K562 (cell line): ENCODE measurements around the gene CPNE6. TPM values are rescaled to one million over a fixed set of nuclear protein-coding genes. Genes with fewer than 3 reads are reported as not detected.
A peak's percentile ranks its signal among the peaks of the same experiment; 100 is the strongest.

ENCODE experiments used
- ATAC-seq: fragments of 200-7000 bp; cut with Tn5 transposase; 3 replicates; pipeline ENCODE4 v1.9.1; 2020; ENCODE audit warnings: moderate library complexity
- BruUV-seq: library from RNA; stranded (reverse); fragments of 400-500 nt; replicated peaks from 2 replicates; lab custom pipeline; 2021; lab: Mats Ljungman, UMichigan
- CTCF ChIA-PET: fragments of 300-600 bp; formaldehyde crosslinking; extraction: SDS; loops from one replicate; lab custom pipeline; 2021; ENCODE audit warnings: low intra/inter-chr PET ratio; lab: Yijun Ruan, JAX
- POLR2A ChIA-PET: fragments of 300-600, 350-650 bp; sonication (Branson Sonifier 250); formaldehyde crosslinking; extraction: SDS; loops from one replicate; lab custom pipeline; 2021; ENCODE audit warnings: antibody characterized with exemption, inconsistent platforms; lab: Yijun Ruan, JAX
- DNase-seq, 4 experiments: peaks; one replicate each; pipeline versions ENCODE4 v3.0.0 to v3.0.0-alpha.2; 2011 to 2018; ENCODE audit warnings: low spot score in 3 of 4, mixed read lengths in 3 of 4; ENCODE audit errors: extremely low read depth in 1 of 4
- FAIRE-seq: peaks from 2 replicates; lab custom pipeline; 2011; peaks lifted over from hg19 to GRCh38; lab: Jason Lieb, UNC
- H2AFZ ChIP-seq: 2 replicates; pipeline ENCODE4 v1.6.0; 2011; ENCODE audit warnings: low read depth, low read length, control low read depth, inconsistent platforms
- H3K27ac ChIP-seq: fragments of 200-600 bp; 3 replicates; pipeline ENCODE4 v1.8.0; 2011; ENCODE audit warnings: low read depth, mild to moderate bottlenecking, control low read depth, inconsistent platforms, low read length, moderate library complexity, mixed read lengths; ENCODE audit errors: extremely low read depth
- H3K27me3 ChIP-seq, 2 experiments: fragments of 300-600 bp in 1 of 2; 2 replicates in 1 of 2; 3 replicates in 1 of 2; pipeline versions ENCODE4 v1.6.0 to v1.8.0; 2011; ENCODE audit warnings: inconsistent platforms in 2 of 2, low read length in 2 of 2, mild to moderate bottlenecking in 1 of 2, mixed read lengths in 1 of 2, moderate library complexity in 1 of 2; ENCODE audit not compliant: control insufficient read depth in 2 of 2, insufficient read depth in 2 of 2
- H3K36me3 ChIP-seq: fragments of 300-600 bp; 3 replicates; pipeline ENCODE4 v1.8.0; 2011; ENCODE audit warnings: mild to moderate bottlenecking, low read length, inconsistent platforms; ENCODE audit not compliant: control insufficient read depth, insufficient read depth
- H3K4me1 ChIP-seq, 2 experiments: fragments of 200-600 bp in 1 of 2; replicated peaks in 1 of 2; 2 replicates in 1 of 2; 3 replicates in 1 of 2; pipeline versions ENCODE4 v1.5.1 to v1.8.0; 2011; ENCODE audit warnings: inconsistent platforms in 2 of 2, low read length in 2 of 2, mild to moderate bottlenecking in 1 of 2, mixed read lengths in 1 of 2, moderate library complexity in 1 of 2; ENCODE audit not compliant: control insufficient read depth in 2 of 2, insufficient read depth in 2 of 2
- H3K4me2 ChIP-seq: 2 replicates; pipeline ENCODE4 v1.6.1; 2011; ENCODE audit warnings: low read length, control low read depth, inconsistent platforms, mixed read lengths; ENCODE audit not compliant: insufficient read depth
- H3K4me3 ChIP-seq: fragments of 200-600 bp; sonication (generic), shearing (Covaris generic); 2 replicates; pipeline ENCODE4 v1.5.1; 2016; ENCODE audit warnings: control low read depth, inconsistent platforms
- H3K79me2 ChIP-seq: fragments of 200-600 bp; 3 replicates; pipeline ENCODE4 v1.8.0; 2011; ENCODE audit warnings: low read length, inconsistent platforms; ENCODE audit not compliant: control insufficient read depth, insufficient read depth
- H3K9ac ChIP-seq, 2 experiments: 2 replicates each; pipeline versions ENCODE4 v1.6.0 to v1.6.1; 2011; ENCODE audit warnings: low read depth in 2 of 2, low read length in 2 of 2, control low read depth in 1 of 2, inconsistent platforms in 1 of 2, mild to moderate bottlenecking in 1 of 2, mixed read lengths in 1 of 2; ENCODE audit not compliant: insufficient read depth in 1 of 2
- H3K9me1 ChIP-seq: one replicate; pipeline ENCODE4 v1.6.0; 2011; ENCODE audit warnings: inconsistent platforms, mild to moderate bottlenecking, low read length, moderate library complexity; ENCODE audit not compliant: control insufficient read depth, insufficient read depth
- H3K9me3 ChIP-seq: replicated peaks from 2 replicates; pipeline ENCODE4 v1.5.1; 2011; ENCODE audit warnings: low read depth, low read length, inconsistent platforms; ENCODE audit not compliant: control insufficient read depth, insufficient read depth
- H4K20me1 ChIP-seq: replicated peaks from 2 replicates; pipeline ENCODE4 v1.6.1; 2011; ENCODE audit warnings: low read length, inconsistent platforms, mixed read lengths; ENCODE audit not compliant: control insufficient read depth, insufficient read depth
- CREB1 ChIP-seq, 2 experiments: sonication (generic) in 1 of 2; formaldehyde crosslinking in 1 of 2; IDR thresholded peaks; 2 replicates each; pipeline versions ENCODE4 v1.6.1 to v1.8.0; 2012 to 2022; ENCODE audit warnings: inconsistent platforms in 1 of 2, mild to moderate bottlenecking in 1 of 2, missing genetic modification reagents in 1 of 2, moderate library complexity in 1 of 2
- DACH1 ChIP-seq: fragments of 450-650 bp; IDR thresholded peaks from 2 replicates; pipeline ENCODE4 v1.6.1; 2018; ENCODE audit not compliant: partially characterized antibody
- ELK3 ChIP-seq: fragments of 450-650 bp; formaldehyde crosslinking; IDR thresholded peaks from 2 replicates; pipeline ENCODE4 v1.4.0; 2020; ENCODE audit warnings: mild to moderate bottlenecking
- RREB1 ChIP-seq: fragments of 250-450 bp; sonication (Bioruptor Pico); IDR thresholded peaks from 2 replicates; pipeline ENCODE4 v1.4.0; 2020
- TGIF2 ChIP-seq: sonication (generic); formaldehyde crosslinking; IDR thresholded peaks from 2 replicates; pipeline ENCODE4 v1.8.1; 2022; ENCODE audit warnings: mild to moderate bottlenecking, missing genetic modification reagents, moderate library complexity
- ZBED1 ChIP-seq: IDR thresholded peaks from 2 replicates; pipeline ENCODE4 v1.6.1; 2014
- WGBS: fragments of 100-300 bp; shearing (Covaris generic); methylation state at CpG from one replicate; pipeline ENCODE4 v1.1.6; 2016; ENCODE audit warnings: low coverage, mixed read lengths; ENCODE audit not compliant: insufficient coverage; ENCODE audit errors: missing lambda C conversion rate; 5-methylcytosine and 5-hydroxymethylcytosine counted together
- in situ Hi-C: fragments of 300-500 bp; cut with MboI; formaldehyde crosslinking; loops from 4 replicates; pipeline ENCODE4 v1.15.0; 2018; ENCODE audit warnings: inconsistent platforms, mixed read lengths
- intact Hi-C: fragments of 100-400 bp; cut with micrococcal nuclease; formaldehyde crosslinking; loops from 2 replicates; pipeline ENCODE4 v1.14.2; 2022
- polyA plus RNA-seq, 8 experiments: library from polyadenylated mRNA; depleted of rRNA in 4 of 8; stranded (reverse) in 5 of 8; unstranded in 3 of 8; fragments of >200 nt; fragmentation: Nextera tagmentation in 2 of 8; fragmentation: Illumina TruSeq in 1 of 8; extraction: Ambion mirVana in 2 of 8; extraction: Trizol in 1 of 8; gene quantifications; 2 replicates each; pipeline versions ENCODE4 v1.2.1 to v1.2.3, GENCODE V29; 2011 to 2014; ENCODE audit warnings: inconsistent platforms in 1 of 8, missing spikeins in 1 of 8
- total RNA-seq, 7 experiments: library from RNA; depleted of rRNA in 6 of 7; stranded (reverse); fragments of >200 nt in 6 of 7; fragmentation: Illumina TruSeq in 2 of 7; extraction: Trizol in 2 of 7; gene quantifications; 2 replicates each; pipeline versions ENCODE4 v1.2.1 to v1.2.3, GENCODE V29; 2011 to 2021; ENCODE audit warnings: low replicate concordance in 1 of 7
- TF ChIP-seq, protein P1 (sequence below): fragments of 250-450 bp; sonication (Bioruptor Pico); IDR thresholded peaks from 2 replicates; pipeline ENCODE4 v1.9.0; 2021; ENCODE audit warnings: mild to moderate bottlenecking

The CPNE6 gene
- total and polyA plus RNA-seq, 9 of the 15 experiments (the other 6 are each of a cell fraction or from before 2014, with no cell fraction given) = not detected

DNA sequence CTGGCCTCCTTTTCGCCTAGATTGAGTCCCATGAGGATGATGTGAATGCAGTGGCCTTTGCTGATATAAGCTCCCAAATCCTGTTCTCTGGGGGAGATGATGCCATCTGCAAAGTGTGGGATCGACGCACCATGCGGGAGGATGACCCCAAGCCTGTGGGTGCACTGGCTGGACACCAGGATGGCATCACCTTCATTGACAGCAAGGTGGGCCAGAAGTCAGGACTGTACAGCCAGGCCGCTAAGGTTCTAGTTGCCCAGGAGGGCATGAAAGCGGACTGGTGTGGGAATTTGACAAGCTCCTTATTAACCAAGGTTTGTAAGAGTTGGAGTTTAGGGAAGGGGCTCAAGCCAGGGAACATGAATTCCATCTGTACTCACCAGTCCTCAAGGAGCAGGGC is 48.3 kb downstream of the CPNE6 start:
- ChIA-PET POLR2A (interaction anchor here (0.6 kb wide), 1 partner anchor 29 kb away, joined by 3 read pairs; no protein-coding TSS in a partner anchor), CTCF (no interaction called here)
- Histone ChIP-seq H3K9ac (peak overlapping the region in 1 of 2 experiments; percentile 36; a peak in 1 of 4 replicates), H3K27ac (no peak overlapping the region), H2AFZ (no peak overlapping the region), H3K9me3 (no peaks in the 10 kb centered on the region), H3K4me3 (no peak overlapping the region), H3K9me1 (no peaks in the 10 kb centered on the region), H3K27me3 (no peaks in the 10 kb centered on the region), H3K79me2 (peaks cover 18% of the 10 kb centered on the region), H3K36me3 (peaks cover 63% of the 10 kb centered on the region; the same call in 2 of the 3 replicates), H4K20me1 (no peaks in the 10 kb centered on the region), H3K4me2 (no peak overlapping the region), H3K4me1 (peaks cover 17 to 18% of the 10 kb centered on the region in 2 experiments; a peak in 4 of 5 replicates)
- TF ChIP-seq ZBED1 (no peak), TGIF2 (no peak), ELK3 (CRISPR knock-in tag) (no peak)
- ATAC-seq (no peak), DNase-seq (no peak), FAIRE-seq (no peak)
- 94% methylated on average over 6 of the region's 6 CpGs for WGBS
- in situ Hi-C loops (no loop called here), intact Hi-C loops (no loop called here)
- no TSS peak for BruUV-seq

DNA sequence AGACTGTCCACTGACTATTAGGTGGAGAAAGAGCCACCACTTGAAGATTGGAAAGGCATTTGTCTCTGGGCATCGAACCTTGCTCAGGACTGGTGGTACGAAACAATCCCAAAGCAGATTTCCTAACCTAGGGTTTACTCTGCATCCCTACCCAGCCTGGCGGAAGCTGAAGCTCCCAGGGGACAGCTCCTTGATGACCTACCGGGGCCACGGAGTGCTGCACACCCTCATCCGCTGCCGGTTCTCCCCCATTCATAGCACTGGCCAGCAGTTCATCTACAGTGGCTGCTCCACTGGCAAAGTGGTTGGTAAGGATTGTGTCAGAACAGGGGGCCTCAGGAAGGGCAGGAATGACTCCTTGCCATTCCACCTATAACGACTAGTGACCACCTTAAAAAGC is 49.8 kb downstream of the CPNE6 start:
- ChIA-PET CTCF (no interaction called here), POLR2A (interaction anchor here (0.6 to 0.7 kb wide), 2 partner anchors 9 to 231 kb away, joined by 3 read pairs; partner anchors contain the start of gene FITM1)
- intact Hi-C loops (no loop called here), in situ Hi-C loops (no loop called here)
- no TSS peak for BruUV-seq
- Histone ChIP-seq H3K9ac (no peak overlapping the region), H3K36me3 (peaks cover 63% of the 10 kb centered on the region; the same call in 2 of the 3 replicates), H3K4me3 (no peak overlapping the region), H2AFZ (no peak overlapping the region), H3K4me1 (peaks cover 12 to 14% of the 10 kb centered on the region in 2 experiments; a peak in 4 of 5 replicates), H3K27me3 (no peaks in the 10 kb centered on the region), H3K79me2 (peaks cover 6% of the 10 kb centered on the region; the same call in 2 of the 3 replicates), H3K9me3 (no peaks in the 10 kb centered on the region), H4K20me1 (no peaks in the 10 kb centered on the region), H3K4me2 (no peak overlapping the region), H3K27ac (no peak overlapping the region), H3K9me1 (no peaks in the 10 kb centered on the region)
- 89% methylated on average over 5 of the region's 8 CpGs for WGBS
- ATAC-seq = no peak
- no peak for FAIRE-seq
- DNase-seq = no peak
- TF ChIP-seq, protein P1, sequence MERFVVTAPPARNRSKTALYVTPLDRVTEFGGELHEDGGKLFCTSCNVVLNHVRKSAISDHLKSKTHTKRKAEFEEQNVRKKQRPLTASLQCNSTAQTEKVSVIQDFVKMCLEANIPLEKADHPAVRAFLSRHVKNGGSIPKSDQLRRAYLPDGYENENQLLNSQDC (CRISPR knock-in tag) = no peak
- TF ChIP-seq DACH1 (no peak), CREB1 (IDR thresholded peaks at IDR 0.05) (no peak), CREB1 (CRISPR knock-in tag; IDR thresholded peaks at IDR 0.05) (no peak), RREB1 (CRISPR knock-in tag) (no peak)
